NCI-H748 treated with DMSO at 0.1 percent for 48 hours (cell line): ENCODE results near the gene MBP.
"Not testable (repeated sequence)": the region's sequence is repeated elsewhere in the genome, so short reads cannot be mapped to it uniquely, and the experiment has no call there.

Source experiments
- DNase-seq: peaks from one replicate; lab custom pipeline; 2025; lab: John Stamatoyannopoulos, UW

Gene MBP

GRCh38 chr18:77004555-77005380 is 127.8 kb downstream of the MBP start:
- DNase-seq, result no peak

- no peak for DNase-seq
Observed at GRCh38 chr18:77003316-77003715, 129.3 kb downstream of the MBP start.

GRCh38 chr18:77002496-77002895 is 130.1 kb downstream of the MBP start:
- no peak for DNase-seq

GRCh38 chr18:77001979-77002378 is 130.6 kb downstream of the MBP start:
- no peak for DNase-seq

- no peak for DNase-seq
Observed at GRCh38 chr18:77001041-77001440, 131.5 kb downstream of the MBP start.

GRCh38 chr18:77000527-77000926 is 132.1 kb downstream of the MBP start:
- no peak for DNase-seq

GRCh38 chr18:76999077-76999476 is 133.5 kb downstream of the MBP start:
- no peak for DNase-seq

GRCh38 chr18:76997951-76998808 is 134.4 kb downstream of the MBP start:
- no peak for DNase-seq

- DNase-seq, result no peak
Observed at GRCh38 chr18:76996429-76996828, 136.2 kb downstream of the MBP start.

- no peak for DNase-seq
Observed at GRCh38 chr18:76995896-76996295, 136.7 kb downstream of the MBP start.

- DNase-seq, result no peak
Observed at GRCh38 chr18:76994086-76994654, 138.4 kb downstream of the MBP start.

- DNase-seq, result no peak
Observed at GRCh38 chr18:76993573-76993972, 139.0 kb downstream of the MBP start.

GRCh38 chr18:76993085-76993382 is 139.5 kb downstream of the MBP start:
- DNase-seq, result no peak

GRCh38 chr18:76992226-76993084 is 140.1 kb downstream of the MBP start:
- no peak for DNase-seq

- no peak for DNase-seq
Observed at GRCh38 chr18:76991021-76991688, 141.4 kb downstream of the MBP start.

- DNase-seq, result not testable (repeated sequence)
Observed at GRCh38 chr18:76990343-76991020, 142.1 kb downstream of the MBP start.

GRCh38 chr18:76989647-76990190 is 142.9 kb downstream of the MBP start:
- no peak for DNase-seq

GRCh38 chr18:76988827-76989646 is 143.5 kb downstream of the MBP start:
- no peak for DNase-seq

- no peak for DNase-seq
Observed at GRCh38 chr18:76988031-76988826, 144.4 kb downstream of the MBP start.
